ENCODE measurements around the gene TMEM14B. TPM values are rescaled to one million over a fixed set of nuclear protein-coding genes. Genes with fewer than 3 reads are reported as not detected.

TMEM14B gene
- total RNA-seq, 1 donor from 2014 or later = 43.8 TPM

Other genes with a start within 250 kb of the TMEM14B start
- gene GCNT2, start 226.5 kb upstream of the TMEM14B start, total RNA-seq = 41.2 and 58.9 TPM in 2 replicates
- 0.22 TPM in 1 of 2 replicates, not detected in the other for gene C6orf52, start 53.2 kb upstream of the TMEM14B start, total RNA-seq
- gene PAK1IP1, start 52.8 kb upstream of the TMEM14B start, total RNA-seq = 7.6 and 9.5 TPM in 2 replicates
- 82.4 and 96.8 TPM in 2 replicates for gene TMEM14C, start 24.7 kb upstream of the TMEM14B start, total RNA-seq
- gene MAK, start 90.7 kb downstream of the TMEM14B start, total RNA-seq = under 0.01 TPM in 1 of 2 replicates, not detected in the other
- not detected in 2 replicates for gene GCM2, start 134.2 kb downstream of the TMEM14B start, total RNA-seq
- not detected in 2 replicates for gene SYCP2L, start 139.2 kb downstream of the TMEM14B start, total RNA-seq

Measured in lung microvascular endothelial cell (primary cell).